ENCODE measurements around the gene ADAMTSL5. TPM values are rescaled to one million over a fixed set of nuclear protein-coding genes. Genes with fewer than 3 reads are reported as not detected.

Gene ADAMTSL5
- total RNA-seq, 2 donors from 2014 or later: 22.2 to 36.2 TPM

- peaks cover 25 to 37% of the 10 kb centered on the region in 2 donors for H3K4me1 ChIP-seq (ENCODE audit: control insufficient read depth in 1 of 2, low read depth in 2 of 2)
- H3K27ac ChIP-seq: no peak overlapping the region
- no peak overlapping the region for H3K4me3 ChIP-seq
- ATAC-seq (ENCODE audit: insufficient number of reproducible peaks, low FRiP score, low read depth) (no peak), DNase-seq (ENCODE audit: low spot score) (no peak)
- no peak for TF ChIP-seq CTCF (IDR thresholded peaks at IDR 0.05)
- peaks cover 15% of the 10 kb centered on the region for H3K27me3 ChIP-seq (replicated peaks; ENCODE audit: insufficient read depth)
- peaks cover 6% of the 10 kb centered on the region for H3K36me3 ChIP-seq
- H3K9me3 ChIP-seq: no peaks in the 10 kb centered on the region
Observed at GRCh38 chr19:1474765-1475351, 38.0 kb downstream of the ADAMTSL5 start.

GRCh38 chr19:1474011-1474764, 38.6 kb downstream of the ADAMTSL5 start:
- H3K27ac ChIP-seq: no peak overlapping the region
- peaks cover 15% of the 10 kb centered on the region for H3K27me3 ChIP-seq (replicated peaks; ENCODE audit: insufficient read depth)
- peaks cover 6% of the 10 kb centered on the region for H3K36me3 ChIP-seq
- ATAC-seq (ENCODE audit: insufficient number of reproducible peaks, low FRiP score, low read depth): no peak
- no peak overlapping the region for H3K4me3 ChIP-seq
- H3K4me1 ChIP-seq (ENCODE audit: control insufficient read depth in 1 of 2, low read depth in 2 of 2): peaks cover 28 to 36% of the 10 kb centered on the region in 2 donors
- no peaks in the 10 kb centered on the region for H3K9me3 ChIP-seq
- no peak for DNase-seq (ENCODE audit: low spot score)
- TF ChIP-seq CTCF (IDR thresholded peaks at IDR 0.05): no peak

GRCh38 chr19:1473085-1473851, 39.6 kb downstream of the ADAMTSL5 start:
- ATAC-seq (ENCODE audit: insufficient number of reproducible peaks, low FRiP score, low read depth) (no peak), DNase-seq (ENCODE audit: low spot score) (no peak)
- no peak overlapping the region for H3K27ac ChIP-seq
- peaks cover 6% of the 10 kb centered on the region for H3K36me3 ChIP-seq
- no peak for TF ChIP-seq CTCF (IDR thresholded peaks at IDR 0.05)
- H3K4me1 ChIP-seq (ENCODE audit: control insufficient read depth in 1 of 2, low read depth in 2 of 2): peaks cover 33 to 38% of the 10 kb centered on the region in 2 donors
- H3K9me3 ChIP-seq: no peaks in the 10 kb centered on the region
- no peak overlapping the region for H3K4me3 ChIP-seq
- peaks cover 20% of the 10 kb centered on the region for H3K27me3 ChIP-seq (replicated peaks; ENCODE audit: insufficient read depth)

- H3K4me1 ChIP-seq (ENCODE audit: control insufficient read depth in 1 of 2, low read depth in 2 of 2): peaks cover 37 to 41% of the 10 kb centered on the region in 2 donors
- no peak for TF ChIP-seq CTCF (IDR thresholded peaks at IDR 0.05)
Observed at GRCh38 chr19:1472231-1473084, 40.4 kb downstream of the ADAMTSL5 start.

More at GRCh38 chr19:1472231-1473084, 40.4 kb downstream of the ADAMTSL5 start:
- DNase-seq (ENCODE audit: low spot score) (no peak), ATAC-seq (ENCODE audit: insufficient number of reproducible peaks, low FRiP score, low read depth) (no peak)
- Histone ChIP-seq H3K36me3 (peaks cover 6% of the 10 kb centered on the region), H3K9me3 (no peaks in the 10 kb centered on the region), H3K4me3 (no peak overlapping the region), H3K27me3 (replicated peaks; ENCODE audit: insufficient read depth) (peaks cover 26% of the 10 kb centered on the region), H3K27ac (no peak overlapping the region)
